SH-SY5Y (cell line): ENCODE data around the gene WDR20.

Source experiments
- GATA2 ChIP-seq: IDR thresholded peaks from 2 replicates; pipeline ENCODE4 v1.6.1; 2011; ENCODE audit warnings: mild to moderate bottlenecking, low read depth, low read length
- GATA3 ChIP-seq: IDR thresholded peaks from 2 replicates; pipeline ENCODE4 v1.6.1; 2011; ENCODE audit warnings: low read depth, mild to moderate bottlenecking, low read length, moderate library complexity

- TF ChIP-seq GATA2 (no peak), GATA3 (no peak)
These were observed 14.4 kb downstream of the WDR20 start for GRCh38 chr14:102154121-102154520.
